8988T (cell line): ENCODE results near the gene RPL3.
"Not testable (repeated sequence)": the region's sequence is repeated elsewhere in the genome, so short reads cannot be mapped to it uniquely, and the experiment has no call there.

Experiments used
- DNase-seq: peaks from one replicate; pipeline ENCODE4 v3.0.0; 2011

The RPL3 gene

DNA sequence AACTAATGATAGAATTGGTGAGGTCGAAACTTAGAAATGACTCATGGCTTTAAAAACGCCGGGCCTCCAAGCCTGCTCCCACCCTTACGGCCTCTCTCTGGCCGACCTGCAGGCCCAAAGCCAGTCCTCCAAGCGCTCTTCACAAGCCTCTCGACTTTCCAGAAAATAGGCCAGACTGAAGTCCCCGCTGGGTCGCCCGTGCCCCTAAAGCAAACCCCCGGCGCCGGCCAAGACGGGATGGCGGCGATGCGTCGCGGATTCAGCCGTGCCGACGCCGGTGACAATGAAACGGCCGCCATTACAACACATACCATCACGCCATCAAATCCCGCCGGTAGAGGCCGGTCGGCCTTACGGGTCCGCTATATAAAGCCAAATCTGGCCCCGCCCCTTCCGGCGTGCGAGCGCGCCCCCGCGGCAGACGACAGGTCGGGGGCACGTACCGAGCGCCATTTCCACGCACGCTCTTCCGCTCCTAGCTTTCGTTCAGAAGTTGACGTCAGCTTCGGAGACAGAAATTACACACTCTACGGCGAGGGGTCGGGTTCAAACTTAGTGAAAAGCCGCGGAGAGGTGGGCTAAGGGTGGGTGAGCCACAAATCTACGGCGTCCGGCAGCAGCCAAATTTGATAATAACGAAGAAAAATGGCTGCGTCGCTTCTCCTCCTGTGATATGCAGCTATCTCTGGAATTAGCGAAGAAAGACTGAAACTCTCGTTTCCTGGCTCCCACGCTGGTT lies at the start of gene RPL3:
Gene RPL3 (minus strand): TSS at position 340 of the 739 bp plus-strand sequence. CDS start 26 bp downstream, at position 314.
- DNase-seq: no peak

DNA sequence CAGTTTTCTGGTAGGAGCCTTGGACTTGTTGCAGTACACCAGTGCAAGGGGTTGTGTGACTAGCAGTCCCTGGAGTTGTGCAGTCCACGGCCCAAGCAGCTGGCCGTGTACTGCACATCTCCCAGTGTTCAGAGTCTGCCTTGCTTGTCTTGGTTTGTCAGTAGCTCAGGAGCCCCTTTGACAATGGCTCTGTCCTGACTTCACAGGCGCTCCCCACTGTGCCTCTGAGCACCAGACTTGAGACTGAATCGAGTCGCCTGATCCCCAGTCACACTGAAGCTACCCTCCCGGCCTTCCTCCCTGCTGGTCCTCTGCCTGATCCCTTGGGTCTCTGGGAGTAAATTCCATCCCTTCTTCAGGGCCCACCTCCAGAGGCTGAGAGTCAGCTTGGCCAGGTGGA lies 49.8 kb upstream of the RPL3 start:
- DNase-seq: no peak

DNA sequence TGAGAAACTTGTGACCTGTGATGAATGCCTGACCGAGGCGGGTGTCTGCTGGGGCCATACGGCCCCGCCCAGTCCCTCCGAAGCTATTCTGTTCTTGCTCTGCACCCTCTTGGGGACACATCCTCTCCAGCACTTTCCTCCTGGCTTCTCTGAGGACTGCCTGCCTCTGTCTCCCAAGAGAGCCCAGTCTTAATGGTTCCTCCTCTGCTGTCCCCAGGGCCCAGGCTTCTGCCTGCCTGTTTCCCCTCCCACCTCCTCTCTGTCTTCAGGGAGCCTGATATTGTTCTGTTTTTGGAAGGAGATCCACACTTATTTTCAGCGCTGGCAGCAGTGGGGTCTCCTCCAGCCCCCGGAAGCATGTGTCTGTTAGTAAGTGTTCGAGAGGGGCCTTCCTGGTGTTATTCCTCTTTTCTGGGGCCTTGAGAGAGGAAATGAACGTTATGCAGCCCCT lies 49.1 kb upstream of the RPL3 start:
- DNase-seq: no peak

DNA sequence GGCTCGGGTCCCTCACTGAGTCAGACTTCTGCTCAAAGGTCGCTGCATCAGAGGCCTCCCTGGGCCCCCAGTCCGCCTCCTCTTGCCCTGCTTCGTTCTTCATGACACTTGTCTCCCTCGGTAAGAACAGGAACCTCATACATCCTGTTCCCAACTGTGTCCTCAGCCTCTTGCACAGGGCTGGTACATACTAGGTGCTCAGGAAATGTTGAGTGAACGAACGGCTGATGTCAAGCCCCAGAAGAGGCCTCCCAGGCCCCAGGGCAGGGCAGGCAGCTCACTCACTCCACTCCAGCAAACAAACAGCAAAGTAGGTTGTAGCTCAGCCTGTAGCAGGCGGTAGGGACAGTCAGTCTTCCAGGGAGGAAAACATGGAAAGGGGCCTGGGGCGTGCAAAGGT lies 47.6 kb upstream of the RPL3 start:
- no peak for DNase-seq

DNA sequence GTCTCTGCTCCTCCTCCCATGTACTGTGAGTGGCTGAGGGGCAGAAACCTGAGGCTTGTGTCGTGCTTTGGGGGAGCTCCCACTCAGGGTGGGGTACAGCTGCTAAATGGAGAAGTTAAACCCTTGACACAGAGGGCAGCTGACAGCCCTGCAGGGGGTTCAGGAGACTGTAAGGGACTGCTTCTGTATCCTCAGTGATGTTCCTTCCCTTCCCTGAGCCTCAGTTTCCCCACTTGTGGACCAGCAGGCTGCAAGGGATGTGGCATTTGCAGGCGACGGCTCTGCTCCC lies 46.0 kb upstream of the RPL3 start:
- no peak for DNase-seq

DNA sequence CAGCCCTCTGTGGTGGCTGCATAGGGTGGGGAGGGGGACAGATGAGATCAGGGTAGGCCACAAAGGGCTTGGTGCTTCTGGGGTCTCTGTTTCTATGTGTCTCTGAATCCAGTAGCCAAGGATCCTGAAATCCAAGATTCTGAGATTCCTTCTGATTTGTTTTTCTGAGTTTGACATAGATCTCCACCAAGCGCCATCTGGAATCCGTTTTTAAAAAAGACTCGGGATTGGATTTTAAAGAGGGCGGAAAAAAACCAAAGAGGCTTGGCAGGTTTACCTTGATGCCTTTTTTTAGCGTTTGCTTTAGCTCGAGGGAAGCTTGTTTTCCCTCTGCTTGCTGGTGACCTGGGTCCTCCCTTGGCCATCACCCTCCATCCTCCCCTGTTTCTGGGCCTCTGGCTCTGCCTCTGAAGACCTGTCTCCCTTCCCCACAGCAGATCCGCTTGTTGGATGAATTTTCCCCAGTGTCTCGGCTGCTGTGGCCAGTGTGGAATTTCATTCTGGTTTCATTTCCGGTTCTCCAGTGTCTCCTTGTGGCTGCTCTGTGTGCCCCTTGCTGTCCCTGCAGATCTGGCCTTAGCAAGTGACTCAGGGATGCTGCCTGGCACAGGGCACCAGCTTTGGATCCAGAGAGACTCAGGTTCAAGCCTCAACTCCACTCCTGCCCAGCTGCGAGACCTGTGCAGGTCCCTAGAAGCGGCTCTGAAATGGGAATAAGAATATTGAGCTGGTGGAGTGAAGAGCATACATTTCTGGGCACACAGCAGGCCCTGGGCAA lies 45.5 kb upstream of the RPL3 start:
- DNase-seq: no peak

DNA sequence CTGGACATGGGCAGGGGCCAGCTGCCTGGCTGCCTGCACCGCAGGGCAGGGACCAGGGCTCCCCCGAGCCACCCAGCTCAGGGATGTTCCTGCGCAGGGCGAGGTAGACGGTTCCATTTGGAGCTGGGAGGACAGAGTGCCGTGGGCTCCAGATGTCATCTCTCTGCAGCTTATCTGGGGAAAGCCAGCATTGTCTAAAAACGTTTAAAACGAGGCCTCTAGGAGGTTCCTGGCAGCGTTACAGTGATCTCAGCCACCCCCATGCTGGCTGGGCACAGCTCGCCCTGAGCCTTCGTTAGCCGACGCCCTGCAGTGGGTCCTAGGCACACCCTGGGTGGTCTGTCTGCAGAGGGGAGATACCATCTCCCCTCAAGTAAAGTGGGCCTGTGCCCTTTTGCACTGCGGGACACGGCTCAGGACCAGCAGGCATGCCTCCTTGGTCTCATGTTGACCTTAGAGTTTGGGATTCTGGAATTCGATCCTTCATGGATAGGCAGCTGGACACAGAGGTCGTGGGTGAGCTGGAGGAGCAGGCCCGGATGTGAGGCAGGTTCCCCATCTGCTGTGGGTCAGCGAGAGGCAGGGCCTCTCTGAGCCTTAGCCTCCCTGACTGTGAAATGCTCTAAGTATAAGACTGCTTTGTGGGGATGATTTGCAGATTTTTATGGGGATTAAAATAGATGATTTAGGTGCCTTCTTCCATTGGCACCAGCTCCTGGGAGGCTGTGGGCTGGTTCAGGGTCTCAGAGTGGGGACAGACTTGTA lies 44.5 kb upstream of the RPL3 start:
- no peak for DNase-seq

DNA sequence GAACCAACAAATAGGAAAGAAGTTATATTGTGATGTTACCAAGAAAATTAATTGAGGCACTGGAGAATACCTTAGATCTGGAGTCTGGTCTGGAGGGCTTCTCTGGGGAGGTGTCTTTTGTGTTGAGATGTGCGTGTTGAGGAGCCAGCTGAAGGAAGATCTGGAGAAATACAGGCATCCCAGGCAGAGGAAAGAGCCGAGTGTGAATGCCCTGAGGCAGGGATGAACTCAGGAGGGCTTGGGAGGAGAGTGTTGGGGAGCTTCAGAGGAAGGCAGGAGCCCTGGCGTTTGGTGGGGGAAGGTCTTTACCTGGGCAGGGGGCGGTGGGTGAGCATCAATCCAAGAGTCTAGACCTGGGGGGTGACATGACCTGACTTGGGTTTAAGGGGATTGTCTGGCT lies 43.5 kb upstream of the RPL3 start:
- DNase-seq: no peak

DNA sequence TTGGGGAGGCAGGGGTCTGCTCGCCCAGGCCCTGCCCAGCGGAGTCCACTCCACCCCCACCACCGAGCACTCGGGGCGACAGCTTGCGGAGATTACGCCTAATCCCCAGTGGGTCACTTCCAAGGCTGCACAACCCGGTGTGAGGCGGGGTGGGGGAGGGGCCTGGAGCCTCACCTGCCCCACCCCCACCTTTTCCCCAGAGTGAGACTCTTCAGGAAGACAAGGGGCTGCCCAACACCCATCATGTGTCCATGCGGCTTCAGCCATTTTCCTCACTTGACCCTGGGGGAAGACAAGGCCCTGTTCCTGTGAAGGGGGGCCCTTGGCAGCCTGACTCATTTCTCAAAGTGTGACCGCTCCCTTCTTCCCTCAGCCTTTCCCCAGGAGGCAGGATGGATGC lies 42.8 kb upstream of the RPL3 start:
- DNase-seq: no peak

DNA sequence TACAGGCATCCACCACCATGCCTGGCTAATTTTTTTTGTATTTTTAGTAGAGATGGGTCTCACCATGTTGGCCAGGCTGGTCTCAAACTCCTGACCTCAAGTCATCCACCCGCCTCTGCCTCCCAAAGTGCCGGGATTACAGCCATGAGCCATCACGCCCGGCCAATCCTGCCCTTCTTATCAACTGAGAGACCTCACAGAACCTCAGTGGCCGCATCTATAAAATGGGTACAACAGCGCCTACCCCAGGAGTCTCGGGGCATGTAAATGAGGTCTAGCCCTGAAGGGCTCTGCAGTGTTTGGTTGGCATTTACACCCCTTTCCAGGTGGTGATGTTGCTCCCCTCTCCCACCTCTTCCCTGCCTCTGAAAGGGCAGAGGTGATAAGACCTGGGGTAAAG lies 42.1 kb upstream of the RPL3 start:
- DNase-seq: no peak

DNA sequence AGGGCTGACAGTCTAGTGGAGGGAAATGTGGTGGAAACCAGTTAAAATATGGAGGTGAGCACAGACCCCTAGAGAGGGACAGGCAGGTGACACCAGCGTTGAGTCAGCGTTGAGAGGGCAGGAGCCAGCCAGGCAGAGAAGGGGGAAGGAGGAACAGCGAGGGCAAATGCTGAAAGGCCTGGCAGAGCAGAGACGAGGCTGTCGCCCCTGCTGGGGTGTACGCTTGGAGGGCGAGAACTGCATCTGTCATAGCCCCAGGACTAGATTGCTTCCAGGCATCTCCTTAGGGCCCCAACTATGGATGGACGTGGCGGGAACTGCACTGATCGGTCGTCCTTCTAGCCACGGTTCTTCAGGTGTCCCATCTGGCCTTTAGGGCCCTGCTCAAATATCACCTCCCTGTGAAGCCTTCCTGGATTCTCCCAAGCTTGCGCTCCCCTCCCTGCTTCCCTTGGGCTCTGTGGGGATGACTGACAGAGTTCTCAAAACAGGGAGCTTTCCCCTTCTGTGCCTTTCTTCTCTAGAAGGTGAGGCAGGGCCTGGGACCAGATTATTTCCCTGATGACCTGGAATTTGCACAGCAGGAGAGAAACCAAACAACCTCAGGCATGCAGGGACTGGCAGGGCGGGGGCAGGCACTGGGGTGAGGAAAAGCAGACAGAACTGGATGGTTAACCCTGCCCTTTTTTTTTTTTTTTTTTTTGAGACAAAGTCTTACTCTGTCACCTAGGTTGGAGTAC lies 41.4 kb upstream of the RPL3 start:
- no peak for DNase-seq

DNA sequence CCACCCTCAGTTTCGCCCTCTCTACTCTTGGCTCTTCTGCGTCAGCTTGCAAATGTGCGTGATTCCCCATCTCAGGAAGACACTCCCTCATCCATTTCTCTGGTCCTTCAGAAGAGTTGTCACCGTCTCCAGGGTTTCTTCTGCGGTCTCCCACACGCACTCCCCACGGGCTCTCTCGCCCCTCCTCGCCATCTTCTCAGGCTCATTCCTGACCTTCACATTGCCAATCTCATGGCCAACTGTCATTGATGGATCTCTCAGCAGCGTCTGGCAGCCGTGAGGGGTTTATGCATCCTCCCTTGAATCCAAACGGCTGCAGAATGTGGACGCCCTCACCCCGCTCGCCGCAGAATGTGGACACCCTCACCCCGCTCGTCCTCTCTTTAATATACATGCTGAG lies 40.8 kb upstream of the RPL3 start:
- DNase-seq: no peak

DNA sequence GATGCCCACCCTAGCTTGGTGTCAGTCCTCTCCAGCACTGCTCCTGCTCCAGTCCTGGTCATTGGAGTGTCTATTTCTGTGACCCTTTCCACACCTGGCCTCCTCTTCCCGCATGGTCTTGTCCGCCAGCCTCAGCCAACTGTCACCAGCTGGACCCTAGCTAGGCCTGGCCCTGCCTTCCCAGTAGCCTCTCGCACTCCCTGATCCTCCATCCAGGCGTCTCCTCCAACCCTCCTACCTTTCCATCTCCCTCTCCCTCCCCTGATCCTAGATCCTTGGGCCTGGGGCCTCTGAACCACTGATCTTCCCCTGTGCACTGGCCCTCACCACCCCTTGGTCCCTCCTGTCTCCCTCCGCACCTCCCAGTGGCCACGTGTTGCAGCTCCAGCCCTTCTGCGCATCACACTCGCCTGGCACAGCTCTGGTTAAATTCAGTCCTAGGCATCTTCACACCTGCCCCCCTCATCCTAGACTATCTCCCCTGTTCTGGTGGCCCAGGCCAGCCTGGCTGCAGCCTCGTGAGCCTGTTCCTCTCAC lies 40.3 kb upstream of the RPL3 start:
- no peak for DNase-seq

DNA sequence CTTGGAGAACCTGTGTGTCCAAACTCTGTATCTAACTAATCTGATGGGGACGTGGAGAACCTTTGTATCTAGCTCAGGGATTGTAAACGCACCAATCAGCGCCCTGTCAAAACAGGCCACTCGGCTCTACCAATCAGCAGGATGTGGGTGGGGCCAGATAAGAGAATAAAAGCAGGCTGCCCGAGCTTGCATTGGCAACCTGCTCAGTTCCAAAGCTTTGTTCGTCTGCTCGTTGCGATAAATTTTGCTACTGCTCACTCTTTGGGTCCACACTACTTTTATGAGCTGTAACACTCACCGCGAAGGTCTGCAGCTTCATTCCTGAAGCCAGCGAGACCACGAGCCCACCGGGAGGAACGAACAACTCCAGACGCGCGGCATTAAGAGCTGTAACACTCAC lies 38.8 kb upstream of the RPL3 start:
- not testable (repeated sequence) for DNase-seq

DNA sequence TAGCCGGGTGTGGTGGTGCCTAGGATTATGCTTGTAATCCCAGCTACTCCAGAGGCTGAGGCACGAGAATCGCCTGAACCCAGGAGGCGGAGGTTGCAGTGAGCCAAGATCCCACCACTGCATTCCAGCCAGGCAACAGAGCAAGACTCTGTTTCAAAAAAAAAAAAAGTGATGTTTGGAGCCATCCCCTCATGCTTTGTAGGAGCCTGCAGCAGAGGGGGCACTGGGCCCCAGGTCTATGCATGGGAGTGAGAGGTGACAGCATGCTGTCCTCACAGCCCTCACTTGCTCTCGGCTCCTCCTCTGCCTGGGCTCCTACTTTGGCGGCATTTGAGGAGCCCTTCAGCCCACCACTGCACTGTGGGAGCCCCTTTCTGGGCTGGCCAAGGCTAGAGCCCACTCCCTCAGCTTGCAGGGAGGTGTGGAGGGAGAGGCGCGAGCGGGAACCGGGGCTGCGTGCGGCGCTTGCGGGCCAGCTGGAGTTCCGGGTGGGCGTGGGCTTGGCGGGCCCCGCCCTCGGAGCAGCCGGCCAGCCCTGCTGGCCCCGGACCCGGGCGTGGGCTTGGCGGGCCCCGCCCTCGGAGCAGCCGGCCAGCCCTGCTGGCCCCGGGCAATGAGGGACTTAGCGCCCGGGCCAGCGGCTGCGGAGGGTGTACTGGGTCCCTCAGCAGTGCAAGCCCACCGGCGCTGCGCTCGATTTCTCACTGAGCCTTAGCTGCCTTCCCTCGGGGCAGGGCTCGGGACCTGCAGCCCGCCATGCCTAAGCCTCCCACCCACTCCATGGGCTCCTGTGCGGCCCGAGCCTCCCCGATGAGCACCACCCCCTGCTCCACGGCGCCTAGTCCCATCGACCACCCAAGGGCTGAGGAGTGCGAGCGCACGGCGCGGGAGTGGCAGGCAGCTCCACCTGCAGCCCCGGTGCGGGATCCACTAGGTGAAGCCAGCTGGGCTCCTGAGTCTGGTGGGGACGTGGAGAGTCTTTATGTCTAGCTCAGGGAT lies 38.0 kb upstream of the RPL3 start:
- not testable (repeated sequence) for DNase-seq

DNA sequence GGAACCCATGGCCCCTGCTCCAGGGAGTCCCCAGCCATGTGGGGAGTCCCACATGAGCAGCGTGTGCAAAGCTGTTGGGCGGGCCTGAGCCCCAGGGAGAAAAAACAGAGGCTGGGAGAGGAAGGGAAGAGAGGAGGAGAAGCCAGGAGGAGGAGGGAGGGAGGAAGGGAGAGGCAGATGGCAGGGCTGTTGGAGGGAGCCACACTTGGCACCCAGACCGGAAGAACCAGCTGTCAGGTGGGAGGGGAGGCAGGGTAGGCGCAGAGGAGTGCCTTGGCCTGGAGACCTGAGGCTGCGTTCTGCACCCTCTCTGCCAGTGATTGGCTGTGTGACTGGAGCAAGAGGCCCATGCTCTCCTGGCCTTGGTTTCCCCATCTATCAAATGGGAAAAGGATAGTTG lies 37.0 kb upstream of the RPL3 start:
- no peak for DNase-seq

DNA sequence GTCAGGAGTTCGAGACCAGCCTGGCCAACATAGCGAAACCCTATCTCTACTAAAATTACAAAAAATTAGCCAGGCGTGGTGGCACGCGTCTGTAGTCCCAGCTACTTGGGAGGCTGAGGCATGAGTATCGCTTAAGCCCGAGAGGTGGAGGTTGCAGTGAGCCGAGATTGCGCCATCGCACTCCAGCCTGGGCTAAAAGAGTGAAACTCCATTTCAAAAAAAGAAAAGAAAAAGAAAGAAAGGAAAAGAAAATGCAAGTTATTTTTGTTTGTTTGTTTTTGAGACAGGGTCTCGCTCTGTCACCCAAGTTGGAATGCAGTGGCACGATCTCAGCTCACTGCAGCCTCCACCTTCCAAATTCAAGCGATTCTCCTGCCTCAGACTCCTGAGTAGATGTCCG lies 36.4 kb upstream of the RPL3 start:
- not testable (repeated sequence) for DNase-seq

DNA sequence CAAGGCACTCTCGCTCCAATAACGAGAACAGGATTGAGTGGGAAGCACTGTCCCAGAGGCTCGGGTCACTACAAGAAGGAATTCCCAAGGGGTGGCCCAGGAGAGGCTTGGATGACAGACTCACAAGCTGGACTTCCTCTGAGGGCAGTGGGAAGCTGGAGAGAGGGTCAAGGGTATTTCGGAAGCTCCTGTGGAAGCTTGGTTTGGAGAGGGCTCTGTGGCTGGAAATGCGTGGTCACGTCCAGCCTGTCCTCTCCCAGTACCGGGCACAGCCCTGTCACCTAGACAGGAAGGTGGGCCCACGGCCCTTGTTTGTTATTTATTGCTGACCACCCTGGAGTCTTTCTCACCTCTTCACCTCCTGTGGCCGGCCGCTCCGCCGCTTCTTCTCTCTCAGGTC lies 35.7 kb upstream of the RPL3 start:
- no peak for DNase-seq

DNA sequence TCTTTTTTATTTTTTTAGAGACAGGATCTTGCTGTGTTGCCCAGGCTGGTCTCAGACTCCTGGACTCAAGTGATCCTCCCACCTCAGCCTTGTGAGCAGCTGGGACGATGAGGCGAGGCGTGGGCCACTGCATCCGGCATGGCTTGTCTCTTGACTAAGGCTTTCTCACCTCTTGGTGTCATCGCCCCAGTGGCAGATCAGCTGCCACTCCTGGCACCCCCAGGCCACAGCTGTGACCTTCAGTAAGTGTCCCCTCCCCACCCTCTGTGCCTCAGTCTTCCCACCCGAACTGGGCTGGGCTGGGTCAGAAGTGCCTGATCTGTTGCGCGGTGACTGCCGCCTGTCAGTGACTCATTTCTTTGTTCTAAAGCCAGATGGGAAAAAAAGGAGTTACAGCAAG lies 33.9 kb upstream of the RPL3 start:
- no peak for DNase-seq

DNA sequence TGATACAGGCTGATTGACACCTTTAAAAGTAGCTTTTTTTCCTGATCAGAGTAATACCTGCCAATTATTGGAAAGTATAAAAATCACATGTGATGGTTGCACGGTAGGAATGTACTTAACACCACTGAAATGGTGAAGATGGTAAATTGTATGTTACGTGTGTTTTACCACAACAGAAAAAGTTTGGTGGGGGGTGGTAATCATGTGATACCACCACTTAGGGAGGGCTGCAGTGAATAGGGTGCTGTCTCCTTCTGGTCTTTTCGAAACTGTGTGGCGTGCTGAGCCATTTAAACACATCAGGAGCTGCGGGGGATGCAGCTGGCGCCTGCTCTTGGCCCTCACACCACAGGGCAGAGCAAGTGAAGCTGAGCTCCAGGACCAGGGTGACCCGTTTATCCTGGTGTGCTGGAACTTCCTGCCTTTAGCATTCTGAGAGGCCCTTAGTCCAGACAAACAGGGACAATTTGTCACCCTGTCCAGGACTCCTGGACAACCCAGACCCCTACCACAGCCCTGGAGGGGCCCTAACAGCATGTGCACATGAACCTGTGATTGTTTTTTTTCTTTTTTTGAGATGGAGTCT lies 33.0 kb upstream of the RPL3 start:
- no peak for DNase-seq

DNA sequence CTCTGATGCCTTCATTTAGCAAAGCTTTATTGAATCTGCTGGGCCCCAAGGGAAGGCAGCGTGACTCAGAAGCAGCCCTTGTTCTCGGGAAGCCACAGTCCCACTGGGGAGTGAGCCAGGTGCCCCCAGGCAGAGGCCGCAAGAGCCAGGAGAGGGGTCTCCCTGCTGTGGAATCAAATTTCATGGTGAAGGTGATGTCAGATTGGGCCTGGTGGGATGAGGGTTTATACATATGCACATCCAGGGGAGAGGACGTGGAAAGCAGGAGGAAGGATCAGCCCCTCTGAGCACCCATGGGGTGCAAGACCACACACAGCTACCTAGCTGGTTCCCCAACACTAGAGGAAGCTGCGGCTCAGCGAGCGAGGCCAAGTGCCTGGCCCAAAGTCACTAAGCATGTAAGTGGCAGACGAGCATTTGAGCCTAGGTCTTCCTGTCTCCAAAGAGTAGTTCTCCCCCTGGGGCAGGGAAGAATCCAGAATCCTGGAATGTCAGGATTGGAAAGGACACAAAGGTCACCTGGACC lies 32.3 kb upstream of the RPL3 start:
- DNase-seq: peak; percentile 14
